Kidney (tissue), 14 donors: Measurements from ENCODE around the gene CTXN2. TPM values are rescaled to one million over a fixed set of nuclear protein-coding genes. Genes with fewer than 3 reads are reported as not detected.
A peak's percentile ranks its signal among the peaks of the same experiment; 100 is the strongest.

Experiments
- DNase-seq, 5 donors: peaks; one replicate each; pipeline ENCODE4 v3.0.0-alpha.2; 2013 to 2020
- FAIRE-seq: peaks from 2 replicates; lab custom pipeline; 2012; peaks lifted over from hg19 to GRCh38; lab: Jason Lieb, UNC
- H3K27ac ChIP-seq, 2 donors: one replicate each; pipeline ENCODE4 v1.7.0; 2013; ENCODE audit warnings: low read depth in 2 of 2, low read length in 2 of 2, inconsistent platforms in 1 of 2
- H3K27me3 ChIP-seq: one replicate; pipeline ENCODE4 v1.7.1; 2013; ENCODE audit warnings: low read length, inconsistent platforms; ENCODE audit not compliant: control insufficient read depth, insufficient read depth
- H3K36me3 ChIP-seq, 3 donors: one replicate each; pipeline versions ENCODE4 v1.7.0 to v1.7.1; 2013; ENCODE audit warnings: low read length in 3 of 3, control low read depth in 1 of 3, inconsistent platforms in 1 of 3; ENCODE audit not compliant: insufficient read depth in 3 of 3, control insufficient read depth in 2 of 3
- H3K4me1 ChIP-seq, 3 donors: one replicate each; pipeline versions ENCODE4 v1.7.0 to v1.7.1; 2013; ENCODE audit warnings: low read length in 3 of 3, inconsistent platforms in 1 of 3, low read depth in 1 of 3; ENCODE audit not compliant: control insufficient read depth in 2 of 3, insufficient read depth in 2 of 3
- H3K4me3 ChIP-seq, 3 donors: one replicate each; pipeline versions ENCODE4 v1.7.0 to v1.8.1; 2013; ENCODE audit warnings: low read length in 3 of 3, control low read depth in 1 of 3, inconsistent platforms in 1 of 3
- H3K9ac ChIP-seq, 3 donors: one replicate each; pipeline versions ENCODE4 v1.7.0 to v1.7.1; 2013; ENCODE audit warnings: low read length in 3 of 3, control low read depth in 1 of 3, inconsistent platforms in 1 of 3
- H3K9me3 ChIP-seq, 3 donors: one replicate each; pipeline versions ENCODE4 v1.7.0 to v1.7.1; 2013; ENCODE audit warnings: low read length in 3 of 3, control low read depth in 1 of 3, inconsistent platforms in 1 of 3; ENCODE audit not compliant: control insufficient read depth in 2 of 3, insufficient read depth in 1 of 3
- CTCF ChIP-seq: IDR thresholded peaks from 3 replicates; pipeline ENCODE4 v1.5.1; 2012; ENCODE audit warnings: mild to moderate bottlenecking, moderate library complexity, borderline replicate concordance; ENCODE audit not compliant: insufficient read depth; ENCODE audit errors: extremely low read depth
- intact Hi-C: fragments of 100-400 bp; cut with DNase I; formaldehyde crosslinking; loops from one replicate; pipeline ENCODE4 v1.11.1; 2022
- polyA plus RNA-seq: library from polyadenylated mRNA; stranded (reverse); fragments of 350-450 nt; fragmentation: Illumina TruSeq; extraction: RNeasy Lipid Tissue Mini Kit (QIAGEN cat#74804); gene quantifications from one replicate; pipeline ENCODE4 v1.2.3, GENCODE V29; 2014; ENCODE audit warnings: low read depth, low replicate concordance; ENCODE audit not compliant: insufficient read depth
- total RNA-seq: library from RNA; stranded (reverse); fragmentation: NEBNext Ultra II Directional; extraction: Animal tissue kit (Norgen Biotek cat#: 25700); gene quantifications from one replicate; pipeline ENCODE4 v1.2.1, GENCODE V29; 2021
- donor health status: control.
- donor health status: control.
- donor health status: control.
- donor health status: control.
- donor health status: control.
- donor health status: DM: yes; HTN: yes; CAD: no.
- donor health status: Normal renal cell carcinoma (clear cell type).

CTXN2 gene
- total and polyA plus RNA-seq, 2 donors from 2014 or later: 0.06 to 0.15 TPM

GRCh38 chr15:48178648-48178931 lies 12.9 kb upstream of the CTXN2 start:
- Histone ChIP-seq H3K4me1 (no peaks in the 10 kb centered on the region), H3K9ac (no peak overlapping the region), H3K36me3 (no peaks in the 10 kb centered on the region), H3K27ac (no peak overlapping the region), H3K9me3 (no peaks in the 10 kb centered on the region), H3K27me3 (no peaks in the 10 kb centered on the region), H3K4me3 (peak overlapping the region in 2 of 3 donors; percentile 44 to 72)
- intact Hi-C loops: no loop called here
- no peak for TF ChIP-seq CTCF
- FAIRE-seq (no peak), DNase-seq (no peak)

- Histone ChIP-seq H3K9ac (no peak overlapping the region), H3K4me3 (no peak overlapping the region), H3K36me3 (no peaks in the 10 kb centered on the region), H3K27ac (no peak overlapping the region), H3K4me1 (no peaks in the 10 kb centered on the region), H3K9me3 (no peaks in the 10 kb centered on the region), H3K27me3 (no peaks in the 10 kb centered on the region)
- intact Hi-C loops: no loop called here
- DNase-seq: no peak
- no peak for FAIRE-seq
- TF ChIP-seq CTCF: no peak
Observed at GRCh38 chr15:48182749-48183148, 8.7 kb upstream of the CTXN2 start.

GRCh38 chr15:48185529-48185928 lies 5.9 kb upstream of the CTXN2 start:
- H3K27ac ChIP-seq: no peak overlapping the region
- intact Hi-C loops: no loop called here
- H3K27me3 ChIP-seq: no peaks in the 10 kb centered on the region
- no peak overlapping the region for H3K4me3 ChIP-seq
- peak; percentile 3 for FAIRE-seq
- no peak for TF ChIP-seq CTCF
- H3K9me3 ChIP-seq: no peaks in the 10 kb centered on the region
- no peaks in the 10 kb centered on the region for H3K4me1 ChIP-seq
- no peak overlapping the region for H3K9ac ChIP-seq
- no peak for DNase-seq
- no peaks in the 10 kb centered on the region for H3K36me3 ChIP-seq

- H3K9me3 ChIP-seq: no peaks in the 10 kb centered on the region
- no peak overlapping the region for H3K4me3 ChIP-seq
- no peak for FAIRE-seq
- no peak for DNase-seq
- H3K27ac ChIP-seq: no peak overlapping the region
- no peak overlapping the region for H3K9ac ChIP-seq
- no peaks in the 10 kb centered on the region for H3K4me1 ChIP-seq
- H3K36me3 ChIP-seq: no peaks in the 10 kb centered on the region
- no peaks in the 10 kb centered on the region for H3K27me3 ChIP-seq
- intact Hi-C loops: no loop called here
- no peak for TF ChIP-seq CTCF
Observed at GRCh38 chr15:48186271-48186670, 5.2 kb upstream of the CTXN2 start.
